ENCODE measurements around the gene SERPINI1.
A peak's percentile ranks its signal among the peaks of the same experiment; 100 is the strongest.
"Not testable (repeated sequence)": the region's sequence is repeated elsewhere in the genome, so short reads cannot be mapped to it uniquely, and the experiment has no call there.

Gene SERPINI1

GRCh38 chr3:167810236-167810635 is 74.7 kb downstream of the SERPINI1 start:
- no peak for DNase-seq (ENCODE audit: low spot score in 2 of 2)
- H3K27ac Mint-ChIP-seq, result no peak overlapping the region
- no peak overlapping the region for H3K4me3 Mint-ChIP-seq
- ATAC-seq, result no peak
- no peaks in the 10 kb centered on the region for H3K9me3 Mint-ChIP-seq
- no peaks in the 10 kb centered on the region for H3K36me3 Mint-ChIP-seq
- H3K4me1 Mint-ChIP-seq, result no peaks in the 10 kb centered on the region

DNA sequence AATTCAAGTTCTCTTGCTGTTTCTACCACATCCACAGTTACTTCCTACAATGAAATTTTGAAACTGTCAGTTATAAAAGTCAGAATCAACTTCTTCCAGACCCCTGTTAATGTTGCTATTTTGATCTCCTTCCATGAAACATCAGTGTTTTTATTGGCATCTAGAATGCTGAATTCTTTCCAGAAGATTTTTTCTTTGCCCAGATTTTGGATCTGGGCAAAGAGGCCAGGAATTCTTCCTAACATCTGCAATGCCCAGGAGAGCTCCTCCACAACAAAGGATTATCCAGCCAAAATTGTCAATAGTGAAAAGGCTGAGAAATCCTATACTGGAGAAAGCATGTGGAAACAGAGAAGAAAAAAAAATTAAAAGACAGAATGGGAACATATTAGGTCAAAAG is 75.5 kb downstream of the SERPINI1 start:
- DNase-seq (ENCODE audit: low spot score in 2 of 2), result no peak
- no peak overlapping the region for H3K4me3 Mint-ChIP-seq
- no peaks in the 10 kb centered on the region for H3K9me3 Mint-ChIP-seq
- H3K27ac Mint-ChIP-seq, result no peak overlapping the region
- ATAC-seq, result no peak
- no peaks in the 10 kb centered on the region for H3K4me1 Mint-ChIP-seq
- no peaks in the 10 kb centered on the region for H3K36me3 Mint-ChIP-seq

- ATAC-seq (peak; percentile 8), DNase-seq (ENCODE audit: low spot score in 2 of 2) (no peak)
- no peak overlapping the region for H3K4me3 Mint-ChIP-seq
- no peak overlapping the region for H3K27ac Mint-ChIP-seq
- H3K36me3 Mint-ChIP-seq, result no peaks in the 10 kb centered on the region
- no peaks in the 10 kb centered on the region for H3K4me1 Mint-ChIP-seq
- H3K9me3 Mint-ChIP-seq, result no peaks in the 10 kb centered on the region
These were observed 77.9 kb downstream of the SERPINI1 start for GRCh38 chr3:167813169-167814123.

DNA sequence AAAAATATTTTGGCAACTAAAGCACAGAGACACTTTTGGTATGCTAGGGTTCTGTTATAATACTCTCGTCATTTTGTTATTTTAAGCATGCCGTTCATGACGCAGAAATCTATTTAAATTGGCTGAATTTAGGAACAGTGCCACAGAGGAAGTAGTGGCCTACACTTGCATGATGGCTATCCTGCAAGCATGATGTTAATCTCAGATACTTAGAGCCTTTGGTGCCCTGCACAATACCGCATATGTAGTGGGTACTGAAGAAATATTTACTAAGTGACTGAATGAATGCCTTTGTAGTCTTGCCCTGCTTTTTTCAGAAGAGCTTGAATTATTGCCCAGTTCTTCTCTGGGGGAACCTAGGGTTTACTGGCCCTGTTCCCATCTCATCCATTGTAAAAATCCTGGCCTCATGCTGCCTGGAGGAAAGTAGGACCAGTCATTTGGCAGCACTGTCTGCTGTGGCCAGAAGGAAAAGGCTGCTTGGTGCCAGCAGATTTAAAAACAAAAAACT is 79.0 kb downstream of the SERPINI1 start:
- DNase-seq (ENCODE audit: low spot score in 2 of 2) (no peak), ATAC-seq (no peak)
- H3K27ac Mint-ChIP-seq, result no peak overlapping the region
- H3K4me3 Mint-ChIP-seq, result no peak overlapping the region
- no peaks in the 10 kb centered on the region for H3K9me3 Mint-ChIP-seq
- no peaks in the 10 kb centered on the region for H3K4me1 Mint-ChIP-seq
- no peaks in the 10 kb centered on the region for H3K36me3 Mint-ChIP-seq

GRCh38 chr3:167816953-167817352 is 81.4 kb downstream of the SERPINI1 start:
- no peaks in the 10 kb centered on the region for H3K9me3 Mint-ChIP-seq
- H3K27ac Mint-ChIP-seq, result no peak overlapping the region

GRCh38 chr3:167820102-167820865 is 84.8 kb downstream of the SERPINI1 start:
- H3K9me3 Mint-ChIP-seq, result no peaks in the 10 kb centered on the region
- no peak overlapping the region for H3K4me3 Mint-ChIP-seq
- no peak overlapping the region for H3K27ac Mint-ChIP-seq
- no peaks in the 10 kb centered on the region for H3K36me3 Mint-ChIP-seq
- H3K4me1 Mint-ChIP-seq, result no peaks in the 10 kb centered on the region
- ATAC-seq (peak; percentile 36), DNase-seq (ENCODE audit: low spot score in 2 of 2) (no peak)

More at GRCh38 chr3:167816953-167817352, 81.4 kb downstream of the SERPINI1 start:
- Mint-ChIP-seq H3K4me1 (no peaks in the 10 kb centered on the region), H3K36me3 (no peaks in the 10 kb centered on the region), H3K4me3 (no peak overlapping the region)
- no peak for DNase-seq (ENCODE audit: low spot score in 2 of 2)
- no peak for ATAC-seq

DNA sequence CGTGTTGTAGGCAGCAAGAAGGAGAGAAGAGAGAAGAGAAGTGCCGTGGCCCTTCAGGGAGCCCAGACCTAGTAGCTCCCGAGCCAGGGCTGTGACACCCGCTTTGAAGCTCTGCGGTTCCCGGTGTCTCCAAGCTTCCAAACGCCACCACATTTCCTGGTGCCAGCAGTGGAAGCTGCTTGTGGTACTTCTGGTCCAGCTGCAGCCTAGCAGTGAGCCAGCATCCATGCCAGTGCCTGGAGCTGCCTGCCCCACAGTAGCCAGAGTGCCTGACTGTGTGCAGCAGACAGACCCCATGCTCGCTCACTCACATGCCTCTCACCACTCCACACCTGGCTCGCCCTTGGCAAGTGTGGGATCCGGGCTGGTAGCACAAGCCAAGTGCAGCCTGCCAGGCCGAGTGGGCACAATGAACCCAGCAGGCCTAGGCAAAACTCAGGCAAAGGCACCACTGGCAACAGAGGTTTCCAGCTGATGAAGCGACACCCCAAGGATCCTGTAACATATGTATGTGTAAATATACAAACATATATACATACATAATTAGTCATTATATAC is 85.8 kb downstream of the SERPINI1 start:
- Mint-ChIP-seq H3K9me3 (no peaks in the 10 kb centered on the region), H3K4me3 (no peak overlapping the region)
- no peak for ATAC-seq

DNA sequence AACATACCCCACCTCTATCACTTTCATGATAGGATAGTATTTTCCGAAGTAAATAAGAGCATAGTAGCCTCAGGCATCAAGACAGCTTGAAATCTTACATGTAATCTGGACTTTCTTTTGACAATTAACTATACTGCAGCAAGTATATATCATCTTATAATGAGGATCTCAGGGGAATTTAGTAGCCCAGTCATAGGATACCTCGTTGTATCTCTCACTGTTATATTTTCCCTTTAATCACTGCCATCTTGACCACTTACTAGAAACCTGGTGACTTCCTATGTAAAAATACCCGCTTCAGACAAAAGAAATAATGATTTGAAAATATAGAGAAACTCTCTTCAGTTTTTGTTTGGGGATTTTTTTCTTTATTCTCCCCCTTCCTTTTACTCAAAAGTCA is 88.2 kb downstream of the SERPINI1 start:
- H3K9me3 Mint-ChIP-seq, result no peaks in the 10 kb centered on the region
- H3K4me3 Mint-ChIP-seq, result no peak overlapping the region
- H3K27ac Mint-ChIP-seq, result no peak overlapping the region
- ATAC-seq (no peak), DNase-seq (ENCODE audit: low spot score in 2 of 2) (no peak)
- no peaks in the 10 kb centered on the region for H3K36me3 Mint-ChIP-seq
- no peaks in the 10 kb centered on the region for H3K4me1 Mint-ChIP-seq

More for the DNA sequence above, 85.8 kb downstream of the SERPINI1 start:
- no peaks in the 10 kb centered on the region for H3K4me1 Mint-ChIP-seq
- no peak overlapping the region for H3K27ac Mint-ChIP-seq
- H3K36me3 Mint-ChIP-seq, result no peaks in the 10 kb centered on the region
- DNase-seq (ENCODE audit: low spot score in 2 of 2), result no peak

DNA sequence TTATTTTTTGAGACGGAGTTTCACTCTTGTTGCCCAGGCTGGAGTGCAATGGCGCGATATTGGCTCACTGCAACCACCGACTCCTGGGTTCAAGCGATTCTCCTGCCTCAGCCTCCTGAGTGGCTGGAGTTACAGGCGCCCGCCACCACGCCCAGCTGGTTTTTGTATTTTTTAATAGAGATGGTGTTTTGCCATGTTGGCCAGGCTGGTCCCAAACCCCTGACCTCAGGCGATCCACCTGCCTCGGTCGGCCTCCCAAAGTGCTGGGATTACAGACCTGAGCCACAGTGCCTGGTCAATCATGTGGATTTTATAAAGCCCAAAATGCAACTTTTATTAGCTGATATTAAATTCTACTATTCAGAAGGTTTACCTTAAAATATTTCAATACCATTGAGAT is 92.1 kb downstream of the SERPINI1 start:
- H3K4me3 Mint-ChIP-seq; H3K36me3 Mint-ChIP-seq; H3K9me3 Mint-ChIP-seq; ATAC-seq; DNase-seq (ENCODE audit: low spot score in 2 of 2); H3K27ac Mint-ChIP-seq; H3K4me1 Mint-ChIP-seq: not testable (repeated sequence)

GRCh38 chr3:167829071-167829470 is 93.5 kb downstream of the SERPINI1 start:
- H3K27ac Mint-ChIP-seq, result no peak overlapping the region
- no peak overlapping the region for H3K4me3 Mint-ChIP-seq
- no peak for ATAC-seq
- no peaks in the 10 kb centered on the region for H3K36me3 Mint-ChIP-seq
- no peaks in the 10 kb centered on the region for H3K4me1 Mint-ChIP-seq
- no peak for DNase-seq (ENCODE audit: low spot score in 2 of 2)
- no peaks in the 10 kb centered on the region for H3K9me3 Mint-ChIP-seq

DNA sequence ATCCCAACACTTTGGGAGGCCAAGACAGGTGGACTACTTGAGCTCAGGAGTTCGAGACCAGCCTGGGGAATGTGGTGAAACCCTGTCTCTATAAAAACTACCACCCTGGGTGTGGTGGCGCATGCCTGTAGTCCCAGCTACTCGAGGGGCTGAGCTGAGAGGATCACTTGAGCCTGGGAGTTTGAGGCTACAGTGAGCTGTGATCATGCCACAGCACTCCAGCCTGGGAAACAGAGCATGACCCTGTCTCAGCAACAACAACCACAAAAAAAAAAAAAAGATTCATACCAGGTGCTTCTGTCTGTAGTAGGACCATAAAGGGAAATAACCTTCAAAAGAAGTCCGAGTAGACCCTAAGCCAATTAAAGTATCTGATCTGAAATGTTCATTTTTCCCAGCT is 94.5 kb downstream of the SERPINI1 start:
- no peaks in the 10 kb centered on the region for H3K36me3 Mint-ChIP-seq
- ATAC-seq (no peak), DNase-seq (ENCODE audit: low spot score in 2 of 2) (no peak)
- no peak overlapping the region for H3K4me3 Mint-ChIP-seq
- H3K4me1 Mint-ChIP-seq, result no peaks in the 10 kb centered on the region
- no peak overlapping the region for H3K27ac Mint-ChIP-seq
- no peaks in the 10 kb centered on the region for H3K9me3 Mint-ChIP-seq

GRCh38 chr3:167835359-167835758 is 99.8 kb downstream of the SERPINI1 start:
- DNase-seq (ENCODE audit: low spot score in 2 of 2) (no peak), ATAC-seq (no peak)
- Mint-ChIP-seq H3K27ac (no peak overlapping the region), H3K4me3 (no peak overlapping the region), H3K36me3 (no peaks in the 10 kb centered on the region), H3K9me3 (no peaks in the 10 kb centered on the region), H3K4me1 (no peaks in the 10 kb centered on the region)

DNA sequence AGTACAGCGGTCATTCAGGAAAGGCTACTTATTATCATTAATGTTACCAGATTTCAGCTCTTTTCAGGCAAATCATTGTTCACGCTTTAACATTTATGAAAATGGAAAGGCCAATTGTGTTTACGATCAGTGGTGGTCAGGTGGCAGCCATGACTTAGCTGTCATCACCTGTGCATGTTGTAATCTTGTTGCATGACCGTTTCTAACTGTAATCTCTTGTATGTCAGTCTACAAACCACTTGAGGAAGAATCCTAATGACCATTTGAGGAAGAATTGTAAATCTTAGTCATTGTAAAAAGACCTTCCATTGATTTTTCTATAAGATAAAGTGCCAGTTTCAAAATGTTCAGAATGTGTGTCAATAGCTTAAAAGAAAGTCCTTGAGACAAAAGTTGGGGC is 100.4 kb downstream of the SERPINI1 start:
- no peak overlapping the region for H3K4me3 Mint-ChIP-seq
- no peak overlapping the region for H3K27ac Mint-ChIP-seq
- no peaks in the 10 kb centered on the region for H3K4me1 Mint-ChIP-seq
- no peaks in the 10 kb centered on the region for H3K9me3 Mint-ChIP-seq
- DNase-seq (ENCODE audit: low spot score in 2 of 2) (no peak), ATAC-seq (no peak)
- no peaks in the 10 kb centered on the region for H3K36me3 Mint-ChIP-seq

- H3K9me3 Mint-ChIP-seq, result no peaks in the 10 kb centered on the region
- no peak overlapping the region for H3K27ac Mint-ChIP-seq
- ATAC-seq (no peak), DNase-seq (ENCODE audit: low spot score in 2 of 2) (no peak)
- no peak overlapping the region for H3K4me3 Mint-ChIP-seq
- H3K4me1 Mint-ChIP-seq, result no peaks in the 10 kb centered on the region
- H3K36me3 Mint-ChIP-seq, result no peaks in the 10 kb centered on the region
These were observed 101.9 kb downstream of the SERPINI1 start for GRCh38 chr3:167837466-167837865.

- Mint-ChIP-seq H3K4me3 (no peak overlapping the region), H3K4me1 (no peaks in the 10 kb centered on the region), H3K27ac (no peak overlapping the region), H3K36me3 (no peaks in the 10 kb centered on the region), H3K9me3 (no peaks in the 10 kb centered on the region)
- ATAC-seq (no peak), DNase-seq (ENCODE audit: low spot score in 2 of 2) (no peak)
These were observed 104.1 kb downstream of the SERPINI1 start for GRCh38 chr3:167839460-167840134.

Measured in stimulated activated effector memory CD8-positive, alpha-beta T cell treated with anti-CD3 and anti-CD28 coated beads, Interleukin-12 subunit alpha, Interleukin-12 subunit beta, amount 100 ng/mL, for 72 hours (primary cell).